ENCODE measurements around the gene PDE4B. TPM values are rescaled to one million over a fixed set of nuclear protein-coding genes. Genes with fewer than 3 reads are reported as not detected.

The PDE4B gene
- total RNA-seq, 2 donors from 2014 or later: 1.6 to 12.2 TPM

DNA sequence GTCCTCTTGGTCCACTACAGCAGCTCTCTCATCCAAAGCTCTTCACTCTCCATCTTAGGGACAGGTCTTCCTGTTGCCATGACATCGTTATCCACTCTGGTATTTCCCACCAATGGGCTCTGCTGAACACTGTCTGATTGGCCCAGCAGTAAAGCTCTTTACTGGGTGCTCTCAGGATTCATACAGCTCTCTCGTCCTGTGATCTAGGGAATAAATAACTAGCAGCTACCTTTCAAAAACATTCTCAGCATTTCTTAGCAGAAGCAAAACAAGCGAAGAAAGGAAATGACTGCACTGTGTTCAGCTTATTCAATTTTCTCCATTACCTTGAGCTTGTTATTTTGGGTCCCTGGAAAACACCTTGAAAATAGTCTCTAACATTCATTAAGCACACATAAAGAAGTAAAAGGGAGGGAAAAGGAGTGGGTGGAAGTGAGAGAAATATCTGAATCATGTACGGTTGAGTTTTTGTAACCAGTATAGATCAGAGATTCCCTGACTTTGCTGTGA, 577.8 kb downstream of the PDE4B start:
- no peak overlapping the region for H3K4me3 ChIP-seq
- ATAC-seq (no peak), DNase-seq (no peak)
- H3K36me3 ChIP-seq (replicated peaks in 1 of 2; ENCODE audit: insufficient read depth in 1 of 2, low read depth in 2 of 2): no peaks in the 10 kb centered on the region
- intact Hi-C loops (cut with DNase I): no loop called here
- H3K9me3 ChIP-seq: no peaks in the 10 kb centered on the region
- TF ChIP-seq, protein P1, sequence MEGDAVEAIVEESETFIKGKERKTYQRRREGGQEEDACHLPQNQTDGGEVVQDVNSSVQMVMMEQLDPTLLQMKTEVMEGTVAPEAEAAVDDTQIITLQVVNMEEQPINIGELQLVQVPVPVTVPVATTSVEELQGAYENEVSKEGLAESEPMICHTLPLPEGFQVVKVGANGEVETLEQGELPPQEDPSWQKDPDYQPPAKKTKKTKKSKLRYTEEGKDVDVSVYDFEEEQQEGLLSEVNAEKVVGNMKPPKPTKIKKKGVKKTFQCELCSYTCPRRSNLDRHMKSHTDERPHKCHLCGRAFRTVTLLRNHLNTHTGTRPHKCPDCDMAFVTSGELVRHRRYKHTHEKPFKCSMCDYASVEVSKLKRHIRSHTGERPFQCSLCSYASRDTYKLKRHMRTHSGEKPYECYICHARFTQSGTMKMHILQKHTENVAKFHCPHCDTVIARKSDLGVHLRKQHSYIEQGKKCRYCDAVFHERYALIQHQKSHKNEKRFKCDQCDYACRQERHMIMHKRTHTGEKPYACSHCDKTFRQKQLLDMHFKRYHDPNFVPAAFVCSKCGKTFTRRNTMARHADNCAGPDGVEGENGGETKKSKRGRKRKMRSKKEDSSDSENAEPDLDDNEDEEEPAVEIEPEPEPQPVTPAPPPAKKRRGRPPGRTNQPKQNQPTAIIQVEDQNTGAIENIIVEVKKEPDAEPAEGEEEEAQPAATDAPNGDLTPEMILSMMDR (IDR thresholded peaks at IDR 0.05): no peak
- no peak for TF ChIP-seq POLR2A (IDR thresholded peaks at IDR 0.05)
- no peaks in the 10 kb centered on the region for H3K4me1 ChIP-seq
- no peak overlapping the region for H3K27ac ChIP-seq
- WGBS, 2 donors: 53 to 73% methylated on average over 4 of the region's 4 CpGs
- H3K27me3 ChIP-seq: no peaks in the 10 kb centered on the region

DNA sequence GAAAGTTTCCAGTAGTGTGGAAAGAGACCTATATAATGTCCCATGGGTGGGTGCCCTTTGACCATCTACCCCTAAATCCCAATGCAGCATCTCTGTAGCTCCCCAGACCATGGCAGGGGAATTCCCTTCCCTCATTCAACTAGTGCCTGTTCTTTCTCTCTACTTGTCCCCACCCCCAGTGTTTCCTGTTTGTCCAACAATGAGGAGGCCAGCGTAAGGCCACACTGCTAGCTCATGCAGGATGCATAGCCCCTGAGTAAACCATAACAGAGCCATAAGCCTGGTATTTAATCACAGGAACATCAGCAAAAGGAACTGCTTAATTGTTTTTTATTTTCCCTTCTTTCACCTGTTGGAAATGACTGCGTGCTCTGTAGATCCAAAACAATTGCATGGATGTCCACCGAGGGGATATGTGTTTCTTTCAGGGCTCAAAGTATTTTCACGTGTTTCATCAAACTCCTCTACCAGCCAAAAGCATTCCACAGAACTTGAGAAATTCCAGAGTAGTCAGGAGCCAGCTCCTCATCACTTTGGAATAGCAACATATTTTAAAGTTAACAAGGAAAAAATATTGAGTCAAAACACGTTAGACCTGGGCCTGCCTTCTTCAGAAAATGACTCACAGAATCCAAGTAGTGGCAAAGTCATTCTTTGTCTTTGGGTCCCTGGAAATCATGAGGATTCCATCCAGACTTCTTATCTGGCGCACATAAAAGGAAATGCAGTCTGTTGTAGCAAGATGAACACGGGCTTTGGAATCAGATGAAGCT, 578.7 kb downstream of the PDE4B start:
- 62 to 65% methylated on average over 7 of the region's 7 CpGs for WGBS, 2 donors
- Histone ChIP-seq H3K4me3 (no peak overlapping the region), H3K36me3 (replicated peaks in 1 of 2; ENCODE audit: insufficient read depth in 1 of 2, low read depth in 2 of 2) (no peaks in the 10 kb centered on the region), H3K27ac (no peak overlapping the region), H3K27me3 (no peaks in the 10 kb centered on the region), H3K9me3 (no peaks in the 10 kb centered on the region), H3K4me1 (no peaks in the 10 kb centered on the region)
- ATAC-seq: peak; percentile 33
- intact Hi-C loops (cut with DNase I): no loop called here
- TF ChIP-seq, protein P1 (IDR thresholded peaks at IDR 0.05): no peak
- no peak for TF ChIP-seq POLR2A (IDR thresholded peaks at IDR 0.05)
- peak in 1 of 4 donors; percentile 32 for DNase-seq

DNA sequence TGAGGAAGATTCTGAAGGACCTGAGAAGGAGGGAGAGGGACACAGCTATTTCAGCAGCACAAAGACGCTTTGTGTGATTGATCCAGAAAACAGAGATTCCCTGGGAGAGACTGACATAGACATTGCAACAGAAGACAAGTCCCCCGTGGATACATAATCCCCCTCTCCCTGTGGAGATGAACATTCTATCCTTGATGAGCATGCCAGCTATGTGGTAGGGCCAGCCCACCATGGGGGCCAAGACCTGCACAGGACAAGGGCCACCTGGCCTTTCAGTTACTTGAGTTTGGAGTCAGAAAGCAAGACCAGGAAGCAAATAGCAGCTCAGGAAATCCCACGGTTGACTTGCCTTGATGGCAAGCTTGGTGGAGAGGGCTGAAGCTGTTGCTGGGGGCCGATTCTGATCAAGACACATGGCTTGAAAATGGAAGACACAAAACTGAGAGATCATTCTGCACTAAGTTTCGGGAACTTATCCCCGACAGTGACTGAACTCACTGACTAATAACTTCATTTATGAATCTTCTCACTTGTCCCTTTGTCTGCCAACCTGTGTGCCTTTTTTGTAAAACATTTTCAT, 579.9 kb downstream of the PDE4B start:
- no peak for TF ChIP-seq POLR2A (IDR thresholded peaks at IDR 0.05)
- TF ChIP-seq, protein P1 (IDR thresholded peaks at IDR 0.05): no peak
- WGBS, 2 donors: 55 to 67% methylated on average over 6 of the region's 6 CpGs
- no peaks in the 10 kb centered on the region for H3K27me3 ChIP-seq
- intact Hi-C loops (cut with DNase I): no loop called here
- H3K4me1 ChIP-seq: no peaks in the 10 kb centered on the region
- peak overlapping the region in 1 of 4 donors; percentile 27 for H3K27ac ChIP-seq
- no peaks in the 10 kb centered on the region for H3K36me3 ChIP-seq (replicated peaks in 1 of 2; ENCODE audit: insufficient read depth in 1 of 2, low read depth in 2 of 2)
- ATAC-seq (no peak), DNase-seq (no peak)
- no peak overlapping the region for H3K4me3 ChIP-seq
- H3K9me3 ChIP-seq: no peaks in the 10 kb centered on the region

DNA sequence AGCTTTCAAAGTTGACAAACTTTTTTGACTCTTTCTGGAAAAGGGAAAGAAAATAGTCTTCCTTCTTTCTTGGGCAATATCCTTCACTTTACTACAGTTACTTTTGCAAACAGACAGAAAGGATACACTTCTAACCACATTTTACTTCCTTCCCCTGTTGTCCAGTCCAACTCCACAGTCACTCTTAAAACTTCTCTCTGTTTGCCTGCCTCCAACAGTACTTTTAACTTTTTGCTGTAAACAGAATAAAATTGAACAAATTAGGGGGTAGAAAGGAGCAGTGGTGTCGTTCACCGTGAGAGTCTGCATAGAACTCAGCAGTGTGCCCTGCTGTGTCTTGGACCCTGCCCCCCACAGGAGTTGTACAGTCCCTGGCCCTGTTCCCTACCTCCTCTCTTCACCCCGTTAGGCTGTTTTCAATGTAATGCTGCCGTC, 580.5 kb downstream of the PDE4B start:
- ATAC-seq (no peak), DNase-seq (no peak)
- Histone ChIP-seq H3K4me3 (no peak overlapping the region), H3K27me3 (no peaks in the 10 kb centered on the region), H3K27ac (no peak overlapping the region), H3K36me3 (replicated peaks in 1 of 2; ENCODE audit: insufficient read depth in 1 of 2, low read depth in 2 of 2) (no peaks in the 10 kb centered on the region), H3K4me1 (no peaks in the 10 kb centered on the region), H3K9me3 (no peaks in the 10 kb centered on the region)
- intact Hi-C loops (cut with DNase I): no loop called here
- TF ChIP-seq POLR2A (IDR thresholded peaks at IDR 0.05): no peak
- TF ChIP-seq, protein P1 (IDR thresholded peaks at IDR 0.05): no peak
- 48 to 70% methylated on average over 4 of the region's 4 CpGs for WGBS, 2 donors

All from body of pancreas (tissue), 4 donors.